ENCODE measurements around the gene KPNA2.
"Not testable (repeated sequence)": the region's sequence is repeated elsewhere in the genome, so short reads cannot be mapped to it uniquely, and the experiment has no call there.

KPNA2 gene

DNA sequence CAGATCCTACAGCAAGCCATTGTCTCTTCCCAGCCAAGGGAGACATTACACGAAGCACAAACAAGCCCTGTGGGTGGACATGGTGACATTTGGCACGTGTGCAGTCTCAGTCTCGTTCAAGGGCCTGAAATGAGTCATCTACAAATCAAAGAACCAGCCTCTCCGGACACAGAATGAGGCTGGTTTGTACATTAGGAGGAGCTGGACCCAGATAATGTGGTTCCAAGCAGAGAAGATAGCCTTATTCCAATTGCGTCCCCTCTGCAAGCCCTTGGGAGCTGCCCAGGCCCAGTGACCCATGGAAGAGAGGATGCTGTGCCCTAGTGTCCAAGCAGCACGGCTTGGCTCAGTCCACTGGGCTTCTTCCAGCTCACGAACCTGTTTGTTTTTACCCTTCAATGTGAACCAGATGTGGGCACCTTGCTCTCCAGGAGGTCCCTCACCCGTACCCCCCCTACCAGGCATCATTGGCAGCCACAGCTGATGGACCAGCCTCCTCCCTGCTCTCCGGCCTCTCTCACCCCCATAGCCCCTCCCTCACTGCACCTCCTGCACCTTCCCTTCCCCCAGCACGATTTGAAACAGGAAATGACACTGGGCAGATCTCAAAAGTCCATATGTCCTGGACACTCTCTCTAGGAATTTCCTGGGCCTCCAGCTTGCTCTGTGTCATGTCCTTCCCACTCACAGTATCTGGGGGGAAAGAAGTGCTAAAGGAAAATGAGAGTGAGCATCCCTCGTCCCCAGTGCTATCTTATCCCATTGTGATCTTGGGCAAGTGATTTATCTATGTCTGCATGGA, 26.2 kb downstream of the KPNA2 start:
- DNase-seq (no peak), ATAC-seq (no peak)

DNA sequence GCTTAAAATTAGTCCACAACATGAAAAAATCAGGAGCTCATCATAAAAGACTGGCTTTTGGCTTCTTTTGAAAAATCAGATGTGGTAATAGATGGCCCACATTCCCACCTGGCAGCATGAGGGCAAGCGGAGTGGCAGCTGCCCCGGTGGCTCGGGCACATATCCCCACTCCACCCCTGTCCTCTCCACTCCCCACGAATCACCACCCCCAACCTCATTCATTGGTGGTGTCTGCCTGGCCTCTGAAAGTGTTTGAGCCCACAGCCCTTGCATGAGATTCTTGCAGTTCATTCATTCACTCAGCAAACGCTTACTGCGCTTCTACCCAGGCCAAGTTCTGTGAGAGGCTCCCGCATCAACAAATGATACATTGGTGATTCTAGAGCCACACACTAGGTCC, 29.8 kb downstream of the KPNA2 start:
- not testable (repeated sequence) for ATAC-seq, DNase-seq

DNA sequence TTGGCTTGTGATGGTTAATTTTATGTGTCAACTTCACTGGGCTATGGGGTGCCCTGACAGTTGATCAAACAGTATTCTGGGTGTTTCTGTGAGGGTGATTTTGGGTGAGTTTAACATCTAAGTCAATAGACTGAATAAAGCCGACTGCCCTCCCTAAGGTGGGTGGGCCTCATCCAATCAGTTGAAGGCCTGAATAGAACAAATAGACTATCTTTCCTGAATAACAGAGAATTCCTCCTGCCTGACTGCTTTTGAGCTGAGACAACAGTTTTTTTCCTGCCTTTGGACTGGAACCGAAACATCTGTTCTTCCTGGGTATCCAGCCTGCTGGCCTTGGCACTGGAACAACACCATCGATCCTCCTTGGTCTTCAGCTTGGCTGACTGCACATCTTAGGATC, 33.0 kb downstream of the KPNA2 start:
- not testable (repeated sequence) for ATAC-seq

DNA sequence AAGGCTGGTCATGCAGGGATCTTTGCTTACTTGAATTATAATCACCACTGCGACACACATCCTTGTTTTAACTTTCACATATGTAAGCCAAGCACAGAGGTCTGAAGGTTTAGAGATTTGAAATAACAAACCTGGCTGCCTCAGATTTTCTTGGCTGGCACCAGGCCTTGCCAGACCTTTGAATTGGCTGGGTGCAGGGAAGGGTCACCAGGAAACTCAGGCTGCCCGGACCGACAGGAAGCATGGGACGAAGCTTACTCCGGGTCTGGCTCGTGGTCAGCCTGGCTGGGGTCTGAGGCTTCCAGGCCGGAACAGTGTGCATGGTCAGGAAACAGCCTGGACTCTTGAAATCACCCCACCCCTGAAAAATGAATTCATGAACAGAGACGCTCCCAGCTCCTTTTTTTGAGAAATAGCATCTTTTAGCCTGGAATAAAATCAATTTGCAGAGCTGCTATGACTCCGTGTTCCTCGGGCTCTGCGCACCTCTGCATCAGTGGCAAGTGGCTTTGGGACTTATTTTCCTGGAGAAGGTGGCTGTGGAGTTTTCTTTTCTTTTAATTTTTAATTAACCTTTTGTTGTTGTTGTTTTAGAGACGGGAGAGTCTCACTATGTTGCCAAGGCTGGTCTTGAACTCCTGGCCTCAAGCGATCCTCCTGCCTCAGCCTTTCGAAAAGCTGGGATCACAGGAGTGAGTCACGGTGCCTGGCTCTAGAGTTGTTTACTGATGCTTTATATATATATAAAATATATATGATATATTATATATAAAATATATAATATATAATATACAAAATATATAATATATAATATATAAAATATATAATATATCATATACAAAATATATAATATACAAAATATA, 35.3 kb downstream of the KPNA2 start:
- not testable (repeated sequence) for DNase-seq, ATAC-seq

More for the DNA sequence above, 33.0 kb downstream of the KPNA2 start:
- DNase-seq, result not testable (repeated sequence)

DNA sequence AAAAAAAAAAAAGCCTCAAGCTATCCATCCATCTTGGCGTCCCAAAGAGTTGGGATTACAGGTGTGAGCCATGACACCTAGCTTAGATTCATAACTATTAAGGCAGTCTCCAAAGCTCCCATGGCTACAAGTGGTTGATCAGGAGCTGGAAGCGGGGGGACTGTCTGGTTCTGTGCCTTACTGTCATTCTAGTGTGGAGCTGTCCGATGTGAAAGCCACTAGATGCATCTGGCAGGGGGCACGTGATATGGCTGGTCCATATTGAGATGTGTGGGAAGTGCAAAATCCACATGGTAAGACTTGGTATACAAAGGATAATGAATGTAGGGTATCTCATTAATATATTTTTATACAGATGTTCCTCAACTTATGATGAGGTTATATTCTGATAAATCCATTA, 38.7 kb downstream of the KPNA2 start:
- DNase-seq, result no peak
- ATAC-seq, result no peak

DNA sequence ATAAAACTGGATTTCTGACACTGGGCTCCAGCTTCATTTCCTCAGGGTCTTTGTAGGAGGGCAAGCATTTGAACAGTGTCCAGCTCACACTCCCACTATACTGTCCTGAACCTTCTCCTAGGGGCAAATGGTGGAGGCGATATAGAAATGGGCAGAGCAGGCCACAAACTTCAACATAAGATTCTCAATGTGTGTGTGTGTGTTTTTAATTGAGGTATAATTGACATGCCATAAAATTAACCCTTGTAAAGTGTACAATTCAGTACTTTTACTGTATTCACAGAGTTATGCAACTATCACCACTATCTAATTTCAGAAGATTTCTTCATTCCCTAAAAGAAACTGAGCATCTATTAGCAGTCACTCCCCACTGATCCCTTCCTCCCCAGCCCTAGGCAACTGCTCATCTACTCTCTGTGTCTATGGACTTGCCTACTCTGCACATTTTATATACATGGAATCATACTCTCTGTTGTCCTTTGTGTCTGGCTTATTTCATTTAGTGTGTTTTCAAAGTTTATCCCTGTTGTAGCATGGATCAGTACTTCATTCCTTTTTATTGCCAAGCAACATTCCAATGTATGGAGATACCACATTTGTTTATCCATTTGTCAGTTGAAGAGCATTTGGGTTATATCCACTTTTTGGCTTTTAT, 40.5 kb downstream of the KPNA2 start:
- not testable (repeated sequence) for DNase-seq, ATAC-seq

DNA sequence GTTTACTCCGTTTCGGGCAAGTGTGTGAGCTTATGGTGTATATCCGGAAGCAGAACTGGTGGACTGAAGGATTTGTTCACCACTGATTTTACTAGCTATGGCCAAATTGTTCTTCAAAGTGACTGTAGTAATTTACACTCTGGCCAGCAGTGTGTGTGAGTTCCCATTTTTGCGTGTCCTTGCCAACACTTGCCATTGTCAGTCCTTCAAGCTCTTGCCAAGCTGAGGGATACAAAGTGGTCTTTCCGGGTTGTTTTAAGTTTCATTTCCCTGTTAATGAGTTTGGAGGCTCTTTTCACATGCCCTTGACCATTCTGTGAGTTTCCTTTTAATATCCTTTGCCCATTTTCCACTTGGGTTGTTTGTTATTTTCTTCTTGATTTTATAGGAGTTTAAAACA, 42.0 kb downstream of the KPNA2 start:
- ATAC-seq, DNase-seq: not testable (repeated sequence)

DNA sequence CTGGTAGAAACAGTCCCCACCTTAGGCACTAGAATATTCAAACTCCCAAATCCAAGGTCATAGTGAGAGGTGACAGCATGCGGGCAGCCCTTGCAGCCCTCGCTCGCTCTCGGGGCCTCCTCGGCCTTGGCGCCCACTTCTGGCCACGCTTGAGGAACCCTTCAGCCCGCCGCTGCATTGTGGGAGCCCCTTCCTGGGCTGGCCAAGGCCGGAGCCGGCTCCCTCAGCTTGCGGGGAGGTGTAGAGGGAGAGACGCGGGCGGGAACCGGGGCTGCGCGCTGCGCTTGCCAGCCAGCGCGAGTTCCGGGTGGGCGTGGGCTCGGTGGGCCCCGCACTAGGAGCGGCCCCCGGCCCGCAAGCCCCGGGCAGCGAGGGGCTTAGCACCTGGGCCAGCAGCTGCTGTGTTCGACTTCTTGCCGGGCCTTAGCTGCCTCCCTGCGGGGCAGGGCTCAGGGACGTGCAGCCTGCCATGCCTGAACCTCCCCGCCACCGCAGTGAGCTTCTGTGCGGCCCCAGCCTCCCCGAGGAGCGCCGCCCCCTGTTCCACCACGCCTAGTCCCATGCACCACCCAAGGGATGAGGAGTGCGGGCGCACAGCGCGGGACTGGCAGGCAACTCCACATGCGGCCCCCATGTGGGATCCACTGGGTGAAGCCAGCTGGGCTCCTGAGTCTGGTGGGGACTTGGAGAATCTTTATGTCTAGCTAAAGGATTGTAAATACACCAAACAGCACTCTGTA, 45.0 kb downstream of the KPNA2 start:
- ATAC-seq, result no peak
- DNase-seq, result no peak

DNA sequence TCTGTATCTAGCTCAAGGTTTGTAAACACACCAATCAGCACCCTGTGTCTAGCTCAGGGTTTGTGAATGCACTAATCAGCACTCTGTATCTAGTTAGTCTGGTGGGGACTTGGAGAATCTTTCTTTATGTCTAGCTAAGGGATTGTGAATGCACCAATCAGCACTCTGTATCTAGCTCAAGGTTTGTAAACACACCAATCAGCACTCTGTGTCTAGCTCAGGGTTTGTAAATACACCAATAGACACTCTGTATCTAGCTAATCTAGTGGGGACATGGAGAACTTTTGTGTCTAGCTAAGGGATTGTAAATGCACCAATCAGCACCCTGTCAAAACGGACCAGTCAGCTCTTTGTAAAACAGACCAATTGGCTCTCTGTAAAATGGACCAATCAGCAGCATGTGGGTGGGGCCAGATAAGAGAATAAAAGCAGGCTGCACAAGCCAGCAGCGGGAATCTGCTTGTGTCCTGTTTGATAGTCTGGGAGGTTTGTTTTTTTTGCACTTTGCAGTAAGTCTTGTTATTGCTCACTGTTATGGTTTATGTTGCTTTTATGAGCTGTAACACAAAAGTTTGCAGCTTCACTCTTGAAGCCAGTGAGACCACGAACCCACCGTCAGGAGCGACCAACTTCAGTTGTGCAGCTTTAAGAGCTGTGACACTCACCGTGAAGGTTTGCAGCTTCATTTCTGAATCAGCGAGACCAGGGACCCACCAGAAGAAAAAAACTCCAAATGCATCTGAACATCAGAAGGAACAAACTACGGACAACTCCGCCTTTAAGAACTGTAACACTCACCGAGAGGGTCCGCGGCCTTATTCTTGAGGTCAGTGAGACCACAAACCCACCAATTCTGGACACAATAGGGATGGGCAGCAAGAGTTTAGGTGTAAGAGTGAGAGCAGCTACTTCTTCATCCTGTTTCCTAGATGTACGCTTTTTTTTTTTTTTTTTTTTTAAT, 46.0 kb downstream of the KPNA2 start:
- ATAC-seq, DNase-seq: not testable (repeated sequence)

DNA sequence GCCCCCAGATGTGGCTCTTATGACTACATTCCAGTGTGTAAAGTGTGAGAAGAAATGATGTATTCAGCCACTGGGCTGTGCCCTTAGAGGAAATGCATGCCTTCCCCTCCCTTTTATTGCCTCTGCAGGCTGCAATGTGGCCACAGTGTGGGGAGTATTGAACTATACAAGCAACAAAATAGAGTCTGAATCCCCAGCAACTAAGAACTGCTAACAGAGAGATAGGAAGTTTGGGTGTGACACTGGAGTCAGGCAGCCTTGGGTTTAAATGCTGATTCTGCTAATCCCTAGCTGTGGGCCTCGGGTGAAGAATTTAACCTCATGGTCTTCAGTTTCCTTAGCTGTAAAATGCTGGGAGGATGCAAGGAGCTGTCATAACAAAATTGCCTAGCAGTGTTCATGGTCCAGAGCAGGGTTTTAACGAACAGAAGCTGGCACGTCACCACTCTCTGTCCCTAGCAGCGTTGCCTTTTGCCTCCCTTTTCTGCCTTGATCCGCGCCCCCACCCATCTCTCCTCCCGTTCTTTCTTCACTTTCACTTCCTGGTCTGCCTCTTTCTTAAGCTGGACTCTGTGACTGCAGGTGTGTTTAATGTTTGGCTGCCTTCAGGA, 50.3 kb downstream of the KPNA2 start:
- DNase-seq, result no peak

DNA sequence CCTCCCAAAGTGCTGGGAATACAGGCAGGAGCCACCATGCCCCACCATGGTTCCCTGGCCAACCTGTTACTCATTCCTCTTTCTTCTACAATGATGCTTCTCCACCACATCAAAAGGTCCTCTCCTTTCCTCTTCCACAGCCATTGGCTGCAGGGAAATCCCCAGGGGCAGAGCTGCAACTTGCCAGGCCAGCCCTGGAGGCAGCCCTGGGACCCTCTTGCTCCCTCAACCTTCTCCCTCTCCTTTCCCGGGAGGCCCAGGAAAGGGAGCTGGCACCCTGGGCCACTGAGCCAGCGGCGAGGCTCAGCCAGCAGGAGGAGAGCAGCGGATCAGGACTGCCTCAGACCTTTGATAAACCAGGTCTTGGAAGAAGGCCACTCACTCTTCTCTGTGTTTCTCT, 51.1 kb downstream of the KPNA2 start:
- peak; percentile 68 for ATAC-seq

More for the DNA sequence above, 50.3 kb downstream of the KPNA2 start:
- ATAC-seq, result no peak

DNA sequence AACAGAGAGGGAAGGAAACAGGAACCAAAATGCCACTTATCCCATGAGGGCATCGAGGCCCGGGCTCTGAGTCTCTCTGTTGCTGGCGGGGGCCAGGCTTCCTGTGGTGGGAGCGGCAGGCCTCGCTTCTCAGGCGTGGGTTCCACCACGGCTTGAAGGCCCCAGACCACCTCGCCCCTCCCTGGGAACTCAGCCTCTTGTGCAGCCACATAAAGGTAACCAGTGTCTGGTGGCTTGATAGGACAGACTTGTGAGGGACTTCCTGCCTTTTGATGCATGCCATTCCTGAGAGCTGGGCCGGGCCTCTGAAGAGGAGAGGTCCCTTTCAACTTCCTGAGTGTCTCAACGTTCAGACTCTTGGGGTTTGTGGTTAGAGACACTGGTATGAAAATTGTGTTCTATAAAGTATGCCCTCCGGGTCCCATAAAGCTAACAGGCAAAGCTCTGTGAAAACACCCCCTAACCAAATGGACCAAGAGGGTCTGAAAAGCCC, 51.6 kb downstream of the KPNA2 start:
- DNase-seq (peak; percentile 35), ATAC-seq (peak; percentile 45)

More for the DNA sequence above, 51.1 kb downstream of the KPNA2 start:
- DNase-seq, result peak; percentile 32

DNA sequence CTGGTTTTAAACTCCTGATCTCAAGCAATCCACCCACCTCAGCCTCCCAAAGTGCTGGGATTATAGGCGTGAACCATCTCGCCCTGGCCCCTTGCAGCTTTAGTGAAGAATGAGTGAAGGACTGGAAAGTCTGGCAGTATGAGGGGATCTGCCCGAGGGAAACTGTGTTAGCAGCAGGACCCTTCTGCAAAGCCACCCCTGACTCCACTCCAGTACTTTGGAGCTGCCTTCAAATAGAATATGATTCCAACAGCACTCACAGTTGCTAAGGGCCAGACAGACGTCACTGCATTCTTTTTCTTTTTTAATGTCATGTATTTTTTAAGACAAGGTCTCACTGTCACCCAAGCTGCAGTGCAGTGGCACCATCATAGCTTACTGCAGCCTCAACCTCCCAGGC, 52.3 kb downstream of the KPNA2 start:
- DNase-seq (no peak), ATAC-seq (no peak)

DNA sequence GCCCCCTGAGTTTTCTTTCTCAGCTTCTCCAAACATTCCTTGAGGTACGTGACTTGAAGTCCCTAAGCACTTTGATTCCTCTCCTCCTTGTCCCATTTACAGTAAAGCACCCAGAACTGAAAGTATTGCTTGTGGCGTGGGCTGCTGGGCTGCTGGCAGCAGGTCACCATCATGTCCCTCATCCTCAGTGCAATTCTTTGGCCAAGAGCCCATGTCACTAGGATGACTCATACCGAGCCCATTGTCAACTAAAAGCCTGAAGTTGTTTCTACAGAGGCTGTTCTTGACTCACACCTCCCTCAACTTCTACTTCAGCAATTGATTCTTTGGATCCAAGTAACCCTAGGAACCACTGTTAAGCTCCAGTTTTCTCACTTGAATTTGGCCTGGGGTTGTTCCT, 54.3 kb downstream of the KPNA2 start:
- ATAC-seq (no peak), DNase-seq (no peak)

DNA sequence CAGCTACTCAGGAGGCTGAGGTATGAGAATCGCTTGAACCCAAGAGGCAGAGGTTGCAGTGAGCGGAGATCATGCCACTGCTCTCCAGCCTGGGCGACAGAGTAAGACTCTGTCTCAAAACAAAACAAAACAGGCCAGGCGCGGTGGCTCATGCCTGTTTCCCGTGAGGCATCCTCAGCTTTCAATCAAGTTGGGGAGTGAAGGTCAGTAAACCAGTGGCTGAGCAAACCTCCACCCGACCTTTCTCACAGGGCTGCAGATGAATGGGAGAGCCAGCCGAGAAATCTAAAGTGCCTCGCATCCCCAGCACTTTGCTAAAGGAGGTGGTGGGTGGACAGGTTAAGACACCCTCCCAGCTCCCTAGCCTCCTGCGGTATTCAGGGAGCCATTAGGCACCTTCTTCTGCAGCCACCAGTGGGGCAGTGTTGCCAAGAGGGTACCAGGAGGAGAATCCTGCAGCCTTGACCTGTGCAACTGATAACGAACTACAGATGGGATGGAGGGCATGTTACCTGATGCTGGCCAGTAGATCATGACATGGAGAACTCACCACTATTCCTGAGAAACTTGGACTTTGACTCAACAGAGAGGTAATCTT, 59.0 kb downstream of the KPNA2 start:
- DNase-seq (no peak), ATAC-seq (no peak)

DNA sequence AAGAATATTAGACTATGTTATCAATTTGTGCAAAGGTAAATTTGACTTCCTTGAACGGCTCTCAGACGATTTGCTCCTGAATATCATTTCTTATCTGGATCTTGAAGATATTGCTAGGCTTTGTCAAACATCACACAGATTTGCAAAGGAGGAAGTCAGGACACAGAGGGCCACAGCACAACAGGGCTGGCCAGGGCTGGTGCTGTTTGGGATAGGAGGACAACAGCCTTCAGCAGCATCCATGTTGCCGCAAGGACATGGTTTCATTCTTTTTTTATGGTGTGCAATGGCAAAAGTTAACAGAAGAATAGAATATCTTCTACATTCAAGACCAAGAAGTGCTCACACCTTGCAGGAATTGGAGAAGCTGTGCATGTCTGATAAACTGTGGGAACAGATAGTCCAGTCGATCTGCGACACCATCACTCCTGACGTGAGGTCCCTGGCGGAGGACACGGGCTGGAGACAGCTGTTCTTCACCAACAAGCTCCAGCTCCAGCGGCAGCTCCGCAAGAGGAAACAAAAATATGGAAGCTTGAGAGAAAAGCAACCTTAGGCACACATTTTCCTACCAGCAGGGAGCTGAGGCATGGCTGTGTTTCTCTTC, 59.8 kb downstream of the KPNA2 start:
- no peak for DNase-seq
- no peak for ATAC-seq

DNA sequence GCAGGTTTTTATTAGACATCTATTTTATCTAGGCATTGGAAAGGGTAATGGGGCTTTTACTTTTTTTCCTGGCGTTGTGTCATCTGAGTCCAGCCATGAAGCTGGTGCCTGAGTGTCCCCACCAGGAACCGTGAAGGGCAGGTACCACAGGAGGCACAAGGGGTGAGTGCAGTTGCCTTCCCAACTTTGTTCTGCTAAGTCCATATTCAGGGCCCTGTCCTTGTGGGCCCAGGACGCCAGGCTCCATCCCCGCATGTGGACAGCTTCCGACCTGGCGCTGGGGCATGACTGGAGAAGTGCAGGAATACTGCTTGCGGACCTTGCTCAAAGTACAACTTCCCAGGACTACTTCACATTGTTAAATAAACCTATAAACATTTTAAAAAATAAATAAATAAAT, 60.6 kb downstream of the KPNA2 start:
- ATAC-seq, result no peak
- no peak for DNase-seq

All from stimulated activated naive CD8-positive, alpha-beta T cell treated with anti-CD3 and anti-CD28 coated beads, Interleukin-15, Interleukin-2, amounts not matched to agents 100 U/mL and 50 U/mL, for 24 hours (primary cell).